Hepatic stellate cell (primary cell): ENCODE measurements around the gene TIMM13.
A peak's percentile ranks its signal among the peaks of the same experiment; 100 is the strongest.
"Not testable (repeated sequence)": the region's sequence is repeated elsewhere in the genome, so short reads cannot be mapped to it uniquely, and the experiment has no call there.

Experiments
- DNase-seq: peaks from one replicate; pipeline ENCODE4 v3.0.0; 2011; ENCODE audit warnings: low spot score

Gene TIMM13

GRCh38 chr19:2427429-2428320 is at the start of gene TIMM13:
TIMM13 (minus strand) TSS chr19:2427586; CDS start chr19:2427533, 53 bp downstream.
- peak; percentile 99 for DNase-seq

GRCh38 chr19:2476451-2477140 is 49.2 kb upstream of the TIMM13 start:
- DNase-seq: peak; percentile 66

GRCh38 chr19:2475702-2476450 is 48.5 kb upstream of the TIMM13 start, which contains the start of gene GADD45B:
GADD45B (plus strand) TSS chr19:2476127; CDS start chr19:2476359, 232 bp downstream.
- peak; percentile 100 for DNase-seq

- DNase-seq: peak; percentile 69
Measured at GRCh38 chr19:2475018-2475701, 47.8 kb upstream of the TIMM13 start.

- DNase-seq: peak; percentile 90
Measured at GRCh38 chr19:2474232-2475017, 47.0 kb upstream of the TIMM13 start.

- DNase-seq: not testable (repeated sequence)
Measured at GRCh38 chr19:2469915-2470200, 42.5 kb upstream of the TIMM13 start.

GRCh38 chr19:2469102-2469914 is 41.9 kb upstream of the TIMM13 start:
- peak; percentile 81 for DNase-seq

GRCh38 chr19:2468596-2468995 is 41.2 kb upstream of the TIMM13 start:
- DNase-seq: no peak

- no peak for DNase-seq
Measured at GRCh38 chr19:2464389-2464788, 37.0 kb upstream of the TIMM13 start.

- not testable (repeated sequence) for DNase-seq
Measured at GRCh38 chr19:2463694-2464093, 36.3 kb upstream of the TIMM13 start.

- peak; percentile 92 for DNase-seq
Measured at GRCh38 chr19:2462635-2463421, 35.4 kb upstream of the TIMM13 start.

GRCh38 chr19:2461751-2462634 is 34.6 kb upstream of the TIMM13 start:
- peak; percentile 78 for DNase-seq

- no peak for DNase-seq
Measured at GRCh38 chr19:2460245-2460644, 32.9 kb upstream of the TIMM13 start.

GRCh38 chr19:2458776-2459175 is 31.4 kb upstream of the TIMM13 start:
- DNase-seq: not testable (repeated sequence)

GRCh38 chr19:2458054-2458453 is 30.7 kb upstream of the TIMM13 start:
- no peak for DNase-seq

GRCh38 chr19:2457394-2458037 is 30.1 kb upstream of the TIMM13 start:
- no peak for DNase-seq

- DNase-seq: peak; percentile 68
Measured at GRCh38 chr19:2455851-2456570, 28.6 kb upstream of the TIMM13 start.
